ENCODE data around the gene TP53RK.

TP53RK gene

DNA sequence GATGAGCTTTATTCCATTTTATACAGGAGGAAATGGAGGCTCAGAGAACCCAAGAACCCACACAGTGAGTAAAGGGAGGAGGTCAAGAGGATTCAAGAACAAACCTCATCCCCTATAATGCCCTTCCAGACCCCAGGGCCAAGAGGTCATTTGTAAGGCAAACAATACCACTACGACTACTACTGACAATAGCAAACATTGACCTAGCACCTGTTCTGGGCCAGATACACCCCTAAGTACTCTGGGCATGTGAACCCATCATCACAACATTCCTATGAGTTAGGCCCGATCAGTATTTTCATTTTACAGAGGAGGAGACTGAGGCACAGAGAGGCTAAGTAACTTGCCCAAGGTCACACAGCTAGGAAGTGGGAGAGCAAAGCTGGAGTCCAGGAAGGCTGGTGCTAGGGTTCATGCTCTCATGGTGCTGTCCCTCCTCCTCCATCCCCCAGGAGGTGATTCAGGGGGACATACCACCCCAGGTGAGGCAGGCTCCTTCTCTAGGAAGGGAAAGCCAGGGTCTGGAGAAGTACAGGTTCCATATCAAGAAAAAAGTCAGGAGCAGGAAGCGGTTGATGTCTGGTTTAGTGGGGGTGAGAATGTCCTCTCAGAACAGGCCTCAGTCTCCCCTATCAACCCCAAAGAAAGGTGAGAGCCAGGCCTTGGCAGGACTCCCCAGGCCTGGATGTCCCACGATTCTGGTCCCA lies 51.7 kb downstream of the TP53RK start:
- Mint-ChIP-seq H3K4me3 (no peak overlapping the region), H3K36me3 (ENCODE audit: low read depth) (no peaks in the 10 kb centered on the region), H3K4me1 (no peaks in the 10 kb centered on the region), H3K9me3 (no peaks in the 10 kb centered on the region), H3K27ac (no peak overlapping the region), H3K27me3 (ENCODE audit: low read depth) (no peaks in the 10 kb centered on the region)
- TF ChIP-seq, protein P1, sequence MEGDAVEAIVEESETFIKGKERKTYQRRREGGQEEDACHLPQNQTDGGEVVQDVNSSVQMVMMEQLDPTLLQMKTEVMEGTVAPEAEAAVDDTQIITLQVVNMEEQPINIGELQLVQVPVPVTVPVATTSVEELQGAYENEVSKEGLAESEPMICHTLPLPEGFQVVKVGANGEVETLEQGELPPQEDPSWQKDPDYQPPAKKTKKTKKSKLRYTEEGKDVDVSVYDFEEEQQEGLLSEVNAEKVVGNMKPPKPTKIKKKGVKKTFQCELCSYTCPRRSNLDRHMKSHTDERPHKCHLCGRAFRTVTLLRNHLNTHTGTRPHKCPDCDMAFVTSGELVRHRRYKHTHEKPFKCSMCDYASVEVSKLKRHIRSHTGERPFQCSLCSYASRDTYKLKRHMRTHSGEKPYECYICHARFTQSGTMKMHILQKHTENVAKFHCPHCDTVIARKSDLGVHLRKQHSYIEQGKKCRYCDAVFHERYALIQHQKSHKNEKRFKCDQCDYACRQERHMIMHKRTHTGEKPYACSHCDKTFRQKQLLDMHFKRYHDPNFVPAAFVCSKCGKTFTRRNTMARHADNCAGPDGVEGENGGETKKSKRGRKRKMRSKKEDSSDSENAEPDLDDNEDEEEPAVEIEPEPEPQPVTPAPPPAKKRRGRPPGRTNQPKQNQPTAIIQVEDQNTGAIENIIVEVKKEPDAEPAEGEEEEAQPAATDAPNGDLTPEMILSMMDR (IDR thresholded peaks at IDR 0.05; ENCODE audit: unreplicated experiment in 3 of 3), result no peak

GRCh38 chr20:46637020-46637419 lies 52.2 kb downstream of the TP53RK start:
- Mint-ChIP-seq H3K27me3 (ENCODE audit: low read depth) (no peaks in the 10 kb centered on the region), H3K27ac (no peak overlapping the region), H3K9me3 (no peaks in the 10 kb centered on the region), H3K36me3 (ENCODE audit: low read depth) (no peaks in the 10 kb centered on the region), H3K4me1 (no peaks in the 10 kb centered on the region), H3K4me3 (no peak overlapping the region)
- TF ChIP-seq, protein P1 (IDR thresholded peaks at IDR 0.05; ENCODE audit: unreplicated experiment in 3 of 3), result no peak

- Mint-ChIP-seq H3K4me1 (no peaks in the 10 kb centered on the region), H3K36me3 (ENCODE audit: low read depth) (no peaks in the 10 kb centered on the region), H3K27me3 (ENCODE audit: low read depth) (no peaks in the 10 kb centered on the region), H3K9me3 (peaks cover under 1% of the 10 kb centered on the region), H3K27ac (no peak overlapping the region), H3K4me3 (no peak overlapping the region)
- TF ChIP-seq, protein P1 (IDR thresholded peaks at IDR 0.05; ENCODE audit: unreplicated experiment in 3 of 3), result no peak
These were observed 52.7 kb downstream of the TP53RK start for GRCh38 chr20:46636514-46636913.

GRCh38 chr20:46635514-46636136 lies 53.6 kb downstream of the TP53RK start:
- Mint-ChIP-seq H3K27ac (no peak overlapping the region), H3K9me3 (peaks cover 2% of the 10 kb centered on the region), H3K36me3 (ENCODE audit: low read depth) (no peaks in the 10 kb centered on the region), H3K4me1 (no peaks in the 10 kb centered on the region), H3K4me3 (no peak overlapping the region), H3K27me3 (ENCODE audit: low read depth) (no peaks in the 10 kb centered on the region)
- TF ChIP-seq, protein P1 (IDR thresholded peaks at IDR 0.05; ENCODE audit: unreplicated experiment in 3 of 3), result no peak

GRCh38 chr20:46634528-46634927 lies 54.7 kb downstream of the TP53RK start:
- Mint-ChIP-seq H3K4me1 (no peaks in the 10 kb centered on the region), H3K27me3 (ENCODE audit: low read depth) (no peaks in the 10 kb centered on the region), H3K9me3 (peaks cover 11% of the 10 kb centered on the region), H3K36me3 (ENCODE audit: low read depth) (peaks cover 7% of the 10 kb centered on the region), H3K27ac (no peak overlapping the region), H3K4me3 (no peak overlapping the region)
- TF ChIP-seq, protein P1 (IDR thresholded peaks at IDR 0.05; ENCODE audit: unreplicated experiment in 3 of 3), result no peak
